ENCODE results near the gene SLC39A12.

Gene SLC39A12

GRCh38 chr10:17961551-17962422 lies 10.1 kb downstream of the SLC39A12 start:
- DNase-seq (ENCODE audit: low read depth in 2 of 3, low spot score in 1 of 3), result no peak

GRCh38 chr10:17963431-17963830 lies 11.7 kb downstream of the SLC39A12 start:
- DNase-seq (ENCODE audit: low read depth in 2 of 3, low spot score in 1 of 3), result no peak

DNA sequence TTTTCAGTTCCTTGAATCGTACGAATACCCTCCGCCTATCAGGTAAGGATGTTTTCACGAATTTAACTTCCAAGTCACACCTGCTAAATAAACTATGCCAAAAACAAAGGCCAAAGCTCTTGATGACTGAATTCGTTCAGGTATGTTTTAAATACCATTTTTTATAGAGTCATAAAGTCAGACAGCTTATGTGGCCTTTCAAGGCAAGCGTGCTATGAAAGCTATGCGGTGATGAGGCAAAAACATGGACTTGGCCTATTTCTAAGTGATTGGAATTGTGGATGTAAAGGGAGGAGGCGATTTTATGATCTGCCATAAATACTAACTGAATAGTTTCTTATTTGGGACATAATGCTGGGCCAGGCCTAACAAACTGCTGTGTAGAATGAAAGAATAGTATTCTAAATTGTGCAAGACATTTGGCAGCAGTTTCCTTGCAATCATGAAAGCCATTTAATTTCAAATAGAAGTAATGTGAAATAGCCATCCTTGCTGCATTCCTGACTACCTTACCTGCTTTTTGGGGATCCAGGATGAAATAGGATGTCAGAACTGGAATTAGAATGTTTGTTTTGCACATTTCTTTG lies 14.0 kb downstream of the SLC39A12 start:
- no peak for DNase-seq (ENCODE audit: low read depth in 2 of 3, low spot score in 1 of 3)

- no peak for DNase-seq (ENCODE audit: low read depth in 2 of 3, low spot score in 1 of 3)
Observed at GRCh38 chr10:17974505-17974904, 22.8 kb downstream of the SLC39A12 start.

DNA sequence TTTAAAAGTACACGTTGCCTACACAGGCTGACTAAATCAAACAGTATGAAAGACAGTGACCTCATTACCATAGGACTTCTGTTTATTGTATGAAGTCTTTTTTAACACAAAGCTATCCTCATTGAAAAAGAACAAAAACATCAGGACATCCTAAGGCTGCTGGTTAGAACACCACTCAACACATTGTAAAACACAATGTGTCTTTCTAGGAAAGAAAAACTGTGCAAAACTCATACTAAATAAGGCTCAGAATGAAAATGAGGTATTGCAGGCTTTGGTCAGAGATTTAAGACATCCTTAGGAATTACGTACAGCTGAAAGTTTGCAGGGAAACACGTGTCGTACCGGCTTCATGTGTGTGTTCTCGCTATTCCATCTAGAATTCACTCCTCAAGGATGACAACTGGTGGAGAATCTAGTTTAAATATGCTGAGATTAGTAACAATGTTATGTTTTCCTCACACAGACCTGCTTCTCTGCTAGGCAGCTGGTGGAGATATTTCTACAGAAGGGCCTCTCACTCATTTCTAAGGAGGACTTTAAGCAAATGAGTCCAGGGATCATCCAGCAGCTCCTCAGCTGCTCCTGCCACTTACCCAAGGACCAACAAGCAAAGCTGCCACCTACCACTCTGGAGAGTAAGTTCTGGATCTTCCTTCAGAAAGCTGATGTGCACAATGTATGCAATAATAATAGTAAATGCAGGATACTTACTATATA lies 29.3 kb downstream of the SLC39A12 start:
- no peak for DNase-seq (ENCODE audit: low read depth in 2 of 3, low spot score in 1 of 3)

DNA sequence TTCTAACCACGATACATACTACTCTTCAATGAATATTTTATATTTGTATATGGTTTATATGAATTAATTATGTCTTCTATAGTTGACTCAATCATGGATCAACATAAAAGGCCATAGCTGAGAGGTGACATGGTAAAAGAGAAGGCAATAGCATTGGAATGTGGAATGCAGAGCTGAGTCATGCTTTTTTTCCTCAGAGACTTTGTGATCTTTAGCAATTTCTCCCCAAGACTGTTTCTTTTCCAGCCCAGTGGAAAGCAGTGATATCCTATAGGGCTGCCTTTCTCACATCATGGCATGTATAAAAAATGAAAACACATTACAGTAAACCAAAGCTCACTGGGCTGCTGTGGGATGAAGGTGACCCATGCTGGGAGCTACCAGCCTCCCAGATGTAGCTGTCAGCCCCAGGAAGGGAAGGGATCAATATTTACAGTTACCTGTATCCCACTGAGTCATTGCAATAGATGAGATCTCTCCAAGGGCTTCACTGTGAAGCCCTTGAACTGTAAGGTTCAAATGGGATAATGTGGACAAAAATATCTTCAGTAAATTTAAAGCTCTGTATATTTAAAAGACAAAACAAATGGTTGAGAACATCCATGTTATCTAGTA lies 30.2 kb downstream of the SLC39A12 start:
- no peak for DNase-seq (ENCODE audit: low read depth in 2 of 3, low spot score in 1 of 3)

GRCh38 chr10:17984056-17984455 lies 32.3 kb downstream of the SLC39A12 start:
- DNase-seq (ENCODE audit: low read depth in 2 of 3, low spot score in 1 of 3), result no peak

DNA sequence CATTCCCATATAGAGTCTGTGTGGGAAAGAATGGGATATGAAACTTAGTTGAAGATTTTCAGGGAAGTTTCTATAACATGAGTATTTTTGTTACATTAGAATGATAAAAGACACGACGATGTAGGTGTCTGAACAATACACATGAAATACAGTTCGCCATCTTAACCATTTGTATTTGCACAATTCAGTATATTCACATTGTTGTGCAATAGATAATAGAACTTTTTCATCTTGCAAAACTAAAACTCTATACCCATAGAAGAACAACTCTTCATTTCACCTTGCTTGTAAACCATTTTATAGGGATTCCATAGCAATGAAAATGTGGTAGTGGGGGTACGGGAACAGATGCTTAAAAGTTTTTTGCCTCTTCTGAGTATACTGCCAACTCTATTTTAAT lies 32.8 kb downstream of the SLC39A12 start:
- no peak for DNase-seq (ENCODE audit: low read depth in 2 of 3, low spot score in 1 of 3)

GRCh38 chr10:17989908-17990767 lies 38.4 kb downstream of the SLC39A12 start:
- DNase-seq (ENCODE audit: low read depth in 2 of 3, low spot score in 1 of 3), result no peak

GRCh38 chr10:17992266-17992665 lies 40.5 kb downstream of the SLC39A12 start:
- DNase-seq (ENCODE audit: low read depth in 2 of 3, low spot score in 1 of 3), result no peak

- DNase-seq (ENCODE audit: low read depth in 2 of 3, low spot score in 1 of 3), result no peak
Observed at GRCh38 chr10:17993361-17993760, 41.6 kb downstream of the SLC39A12 start.

DNA sequence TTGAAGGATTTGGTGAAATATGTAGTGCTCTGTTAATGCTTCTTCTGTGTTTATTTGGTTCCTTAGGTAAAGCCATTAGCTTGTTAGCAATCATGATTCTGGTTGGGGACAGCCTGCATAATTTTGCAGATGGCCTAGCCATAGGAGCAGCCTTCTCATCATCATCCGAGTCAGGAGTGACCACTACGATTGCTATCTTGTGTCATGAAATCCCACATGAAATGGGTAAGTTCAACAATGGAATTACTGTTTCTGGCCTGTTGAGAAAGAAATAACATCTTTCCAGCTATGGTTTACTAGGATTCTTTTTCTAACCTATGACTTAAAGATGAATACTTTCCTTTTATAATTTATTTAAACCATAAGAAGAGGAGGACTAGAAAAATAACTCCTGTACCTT lies 48.9 kb downstream of the SLC39A12 start:
- no peak for DNase-seq (ENCODE audit: low read depth in 2 of 3, low spot score in 1 of 3)

DNA sequence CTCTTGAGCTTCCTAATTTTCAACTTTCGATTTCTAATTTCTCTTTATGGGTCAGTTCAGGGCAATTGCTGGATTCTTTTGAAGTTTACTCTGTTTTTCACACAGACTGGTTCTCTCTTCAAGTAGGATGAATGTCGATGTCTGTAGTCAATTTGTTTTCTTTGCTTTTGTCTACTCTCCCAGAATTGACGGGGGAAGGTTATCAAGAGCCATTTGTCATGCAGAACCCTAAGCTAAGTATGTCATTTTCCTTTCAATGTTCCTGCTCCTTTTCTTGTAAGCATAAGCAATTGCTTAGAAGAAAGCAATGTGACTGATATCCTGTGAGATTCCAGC lies 53.7 kb downstream of the SLC39A12 start:
- DNase-seq (ENCODE audit: low read depth in 2 of 3, low spot score in 1 of 3), result no peak

DNA sequence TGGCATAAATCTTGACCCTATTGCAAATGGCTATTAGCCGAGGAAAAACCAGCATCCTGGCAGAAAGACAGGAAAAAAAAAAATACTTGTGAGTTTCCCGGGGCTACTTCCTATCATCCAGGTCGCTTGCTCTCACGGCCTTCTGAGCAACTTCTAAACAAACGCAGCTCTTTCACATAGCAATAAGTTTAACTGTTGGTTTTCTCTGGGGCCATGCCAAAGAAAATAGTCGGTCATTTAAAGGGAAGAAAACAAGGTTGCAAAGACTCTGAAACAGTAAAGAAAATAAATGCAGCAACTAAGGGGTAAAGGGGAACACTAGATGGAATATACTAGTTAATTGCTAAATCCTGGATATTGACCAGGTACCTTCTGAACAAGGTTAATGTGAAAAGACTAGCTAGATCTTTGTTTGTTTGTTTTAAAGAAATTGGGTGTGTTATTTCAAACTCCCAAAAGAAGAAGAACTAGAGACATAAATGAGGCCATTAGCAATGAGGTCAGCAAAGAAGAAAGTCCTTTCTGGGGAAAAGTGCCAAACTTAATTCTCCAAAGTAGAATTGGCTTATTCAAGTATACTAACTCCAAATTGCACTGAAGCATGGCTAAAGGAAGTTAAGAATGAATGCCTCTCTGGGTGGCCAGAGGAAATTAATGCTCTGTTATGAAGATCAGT lies 54.2 kb downstream of the SLC39A12 start:
- DNase-seq (ENCODE audit: low read depth in 2 of 3, low spot score in 1 of 3), result no peak

DNA sequence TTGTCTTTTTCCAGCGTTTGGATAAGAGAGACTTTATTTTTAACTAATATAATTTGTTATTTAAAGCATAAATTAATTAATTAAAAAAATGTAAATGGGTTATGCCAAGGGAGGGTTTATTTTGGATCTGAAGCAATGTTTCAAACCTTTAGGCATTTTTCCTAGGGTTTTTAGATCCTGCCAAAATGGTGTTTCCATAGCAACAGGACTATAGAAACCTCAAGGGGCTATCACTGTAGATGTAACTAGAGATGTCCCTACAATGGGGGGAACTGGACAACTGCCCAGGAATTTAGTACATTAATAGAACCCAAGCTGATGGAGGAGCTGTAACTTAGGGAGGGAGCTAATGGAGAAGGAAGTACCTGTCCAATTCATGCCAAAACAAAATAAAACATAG lies 57.3 kb downstream of the SLC39A12 start:
- DNase-seq (ENCODE audit: low read depth in 2 of 3, low spot score in 1 of 3), result no peak

DNA sequence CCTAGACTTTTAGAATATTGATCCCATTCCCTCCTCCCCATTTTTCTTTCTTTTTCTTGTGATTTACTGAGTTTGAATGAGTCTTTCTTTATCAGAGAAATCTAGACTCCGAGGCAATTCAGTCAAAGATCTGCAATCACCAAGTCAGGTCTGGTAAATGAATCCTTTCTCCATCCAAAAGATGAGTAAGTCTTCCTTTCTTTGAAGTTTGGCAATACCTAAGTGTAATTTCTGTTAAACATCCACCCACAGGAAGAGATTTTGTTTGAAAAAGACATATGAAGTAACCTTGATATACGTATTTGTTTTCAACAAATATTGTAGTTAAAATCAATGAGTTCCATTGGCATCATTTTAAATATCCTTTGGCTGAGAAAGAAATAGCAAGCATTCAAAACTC lies 58.3 kb downstream of the SLC39A12 start:
- no peak for DNase-seq (ENCODE audit: low read depth in 2 of 3, low spot score in 1 of 3)

DNA sequence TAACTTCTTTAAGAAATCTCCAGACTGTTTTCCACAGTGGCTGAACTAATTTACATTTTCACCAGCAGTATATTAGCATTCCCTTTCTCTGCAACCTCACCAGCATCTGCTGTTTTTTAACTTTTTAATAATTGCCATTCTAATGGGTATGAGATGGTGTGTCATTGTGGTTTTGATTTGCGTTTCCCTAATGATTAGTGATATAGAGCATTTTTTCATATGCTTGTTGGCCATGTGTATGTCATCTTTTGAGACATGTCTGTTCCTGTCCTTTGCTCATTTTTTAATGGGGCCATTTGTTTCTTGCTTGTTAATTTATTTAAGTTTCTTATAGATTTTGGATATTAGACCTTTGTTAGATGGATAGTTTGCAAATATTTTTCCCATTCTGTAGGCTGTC lies 68.8 kb downstream of the SLC39A12 start:
- no peak for DNase-seq (ENCODE audit: low read depth in 2 of 3, low spot score in 1 of 3)

DNA sequence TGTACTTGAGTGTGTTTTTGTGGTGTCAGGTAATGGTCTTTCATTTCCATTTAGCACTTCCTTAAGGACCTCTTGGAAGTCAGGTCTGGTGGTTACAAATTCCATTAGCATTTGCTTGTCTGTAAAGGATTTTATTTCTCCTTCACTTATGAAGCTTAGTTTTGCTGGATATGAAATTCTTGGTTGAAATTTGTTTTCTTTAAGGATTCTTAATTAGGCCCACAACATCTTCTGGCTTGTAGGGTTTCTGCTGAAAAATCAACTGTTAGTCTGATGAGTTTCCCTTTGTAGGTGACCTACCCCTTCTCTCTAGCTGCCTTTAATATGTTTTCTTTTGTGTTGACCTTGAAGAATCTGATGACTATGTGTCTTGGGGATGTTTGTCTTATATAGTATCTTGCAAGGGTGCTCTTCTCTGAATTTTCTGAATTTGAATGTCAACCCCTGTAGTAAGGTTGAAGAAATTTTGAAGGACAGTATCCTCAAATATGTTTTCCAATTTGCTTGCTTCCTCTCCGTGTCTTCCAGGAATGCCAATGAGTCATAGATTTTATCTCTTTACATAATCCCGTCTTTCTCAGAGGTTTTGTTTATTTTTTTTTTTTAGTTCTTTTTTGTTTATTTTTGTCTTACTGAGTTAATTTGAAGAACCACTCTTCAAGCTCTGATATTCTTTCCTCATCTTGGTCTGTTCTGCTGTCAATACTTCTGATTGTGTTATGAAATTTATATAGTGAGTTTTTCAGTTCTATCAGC lies 70.2 kb downstream of the SLC39A12 start:
- no peak for DNase-seq (ENCODE audit: low read depth in 2 of 3, low spot score in 1 of 3)

DNA sequence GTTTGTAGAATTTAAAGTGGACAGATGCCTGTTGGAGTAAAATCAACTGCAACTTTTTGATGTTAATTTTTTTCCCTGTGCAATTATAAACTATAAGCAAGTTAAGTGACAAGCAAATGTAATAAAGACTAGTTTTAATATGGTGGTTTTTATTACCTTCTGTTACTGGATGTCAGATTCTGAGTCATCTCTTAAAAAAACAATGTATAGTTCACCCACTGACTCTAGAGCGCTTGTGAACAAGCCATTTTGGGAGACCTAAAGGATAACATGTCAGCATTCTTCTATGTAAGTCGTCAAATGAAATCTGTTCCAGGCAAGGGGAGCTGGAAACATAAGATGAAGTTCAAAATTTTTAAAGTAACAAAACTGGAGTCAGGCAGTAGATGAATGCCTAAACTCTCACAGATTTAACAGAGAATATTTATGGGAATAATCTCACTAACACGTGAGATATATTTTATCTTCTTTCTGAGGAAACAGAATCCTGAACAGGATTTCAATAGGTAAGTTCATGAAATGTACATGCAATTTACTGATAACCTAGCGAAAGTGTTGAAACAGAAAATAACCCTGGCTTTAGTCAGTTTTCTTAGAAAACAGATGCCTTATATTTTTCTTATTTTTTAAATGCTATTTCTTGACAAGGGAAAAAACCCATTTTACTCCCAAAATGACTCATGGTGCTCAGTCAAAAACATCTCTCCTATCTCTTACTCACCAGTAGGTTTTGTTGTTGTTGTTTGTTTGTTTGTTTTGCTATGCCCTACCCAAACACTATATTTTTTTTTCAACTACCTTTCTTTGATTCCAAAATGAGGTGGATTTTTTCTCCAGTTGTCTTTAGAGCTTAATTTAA lies 91.7 kb downstream of the SLC39A12 start:
- DNase-seq (ENCODE audit: low read depth in 2 of 3, low spot score in 1 of 3), result no peak
